Glutamatergic neuron (in vitro differentiated cells): ENCODE results near the gene RNF220. TPM values are rescaled to one million over a fixed set of nuclear protein-coding genes. Genes with fewer than 3 reads are reported as not detected.

Source experiments
- DNase-seq: peaks from one replicate; pipeline ENCODE4 v3.0.0; 2022
- H3K27ac Mint-ChIP-seq: one replicate; pipeline ENCODE4 v1.8.0; 2020; ENCODE audit warnings: mild to moderate bottlenecking, mixed read lengths, inconsistent platforms; ENCODE audit not compliant: unreplicated experiment
- H3K27me3 Mint-ChIP-seq: one replicate; pipeline ENCODE4 v1.8.0; 2020; ENCODE audit warnings: mild to moderate bottlenecking, moderate library complexity, mixed read lengths, inconsistent platforms; ENCODE audit not compliant: unreplicated experiment
- H3K36me3 Mint-ChIP-seq: one replicate; pipeline ENCODE4 v1.8.0; 2020; ENCODE audit warnings: mild to moderate bottlenecking, mixed read lengths, inconsistent platforms; ENCODE audit not compliant: unreplicated experiment
- H3K4me1 Mint-ChIP-seq: one replicate; pipeline ENCODE4 v1.8.0; 2020; ENCODE audit warnings: mild to moderate bottlenecking, low read depth, mixed read lengths, inconsistent platforms; ENCODE audit not compliant: unreplicated experiment
- H3K4me3 Mint-ChIP-seq: one replicate; pipeline ENCODE4 v1.8.0; 2020; ENCODE audit warnings: mild to moderate bottlenecking, mixed read lengths, inconsistent platforms; ENCODE audit not compliant: unreplicated experiment
- H3K9me3 Mint-ChIP-seq: one replicate; pipeline ENCODE4 v1.8.0; 2020; ENCODE audit warnings: mild to moderate bottlenecking, moderate library complexity, mixed read lengths, inconsistent platforms; ENCODE audit not compliant: unreplicated experiment
- total RNA-seq: library from RNA; stranded (reverse); fragmentation: NEBNext Ultra II Directional; extraction: Animal tissue kit (Norgen Biotek cat#: 25700); gene quantifications from one replicate; pipeline ENCODE4 v1.2.1, GENCODE V29; 2021; ENCODE audit not compliant: unreplicated experiment
- TF ChIP-seq, protein P1 (sequence below): fragments of 200-600 bp; sonication (generic); IDR thresholded peaks from one replicate; pipeline ENCODE4 v1.5.0; 2021; ENCODE audit not compliant: partially characterized antibody, unreplicated experiment

The RNF220 gene
- total RNA-seq, 1 donor from 2014 or later: 99.4 TPM

DNA sequence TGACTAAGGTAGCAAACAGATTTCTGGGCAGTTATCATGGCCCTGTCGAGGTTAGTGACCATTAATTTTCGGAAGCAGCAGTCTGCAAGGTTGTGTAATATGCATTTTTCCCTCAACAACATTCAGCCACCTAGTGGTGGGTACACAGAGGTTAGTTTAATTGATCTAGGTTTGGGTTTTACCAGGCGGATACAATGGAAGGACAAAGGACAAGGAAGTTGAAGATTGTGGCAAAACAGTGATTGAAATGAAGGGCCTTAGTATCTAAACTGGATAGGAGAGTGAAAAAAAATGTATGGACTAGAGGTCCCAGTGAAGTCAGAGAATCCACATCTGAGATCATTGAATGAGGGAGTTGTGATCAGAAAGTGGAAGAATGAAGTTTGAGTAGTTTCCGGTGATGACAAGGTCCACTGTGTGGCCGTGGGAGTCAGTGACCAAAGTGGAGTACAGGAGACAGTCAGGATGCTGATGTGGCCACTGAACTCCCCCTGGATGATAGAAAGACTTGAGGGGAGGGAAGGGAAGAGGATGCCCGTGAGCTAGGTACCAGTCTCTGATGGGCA lies 272.2 kb downstream of the RNF220 start:
- Mint-ChIP-seq H3K27me3 (peaks cover 2% of the 10 kb centered on the region), H3K27ac (no peak overlapping the region), H3K9me3 (peaks cover 2% of the 10 kb centered on the region), H3K4me3 (no peak overlapping the region), H3K36me3 (no peaks in the 10 kb centered on the region), H3K4me1 (peaks cover 9% of the 10 kb centered on the region)
- DNase-seq: no peak
- TF ChIP-seq, protein P1, sequence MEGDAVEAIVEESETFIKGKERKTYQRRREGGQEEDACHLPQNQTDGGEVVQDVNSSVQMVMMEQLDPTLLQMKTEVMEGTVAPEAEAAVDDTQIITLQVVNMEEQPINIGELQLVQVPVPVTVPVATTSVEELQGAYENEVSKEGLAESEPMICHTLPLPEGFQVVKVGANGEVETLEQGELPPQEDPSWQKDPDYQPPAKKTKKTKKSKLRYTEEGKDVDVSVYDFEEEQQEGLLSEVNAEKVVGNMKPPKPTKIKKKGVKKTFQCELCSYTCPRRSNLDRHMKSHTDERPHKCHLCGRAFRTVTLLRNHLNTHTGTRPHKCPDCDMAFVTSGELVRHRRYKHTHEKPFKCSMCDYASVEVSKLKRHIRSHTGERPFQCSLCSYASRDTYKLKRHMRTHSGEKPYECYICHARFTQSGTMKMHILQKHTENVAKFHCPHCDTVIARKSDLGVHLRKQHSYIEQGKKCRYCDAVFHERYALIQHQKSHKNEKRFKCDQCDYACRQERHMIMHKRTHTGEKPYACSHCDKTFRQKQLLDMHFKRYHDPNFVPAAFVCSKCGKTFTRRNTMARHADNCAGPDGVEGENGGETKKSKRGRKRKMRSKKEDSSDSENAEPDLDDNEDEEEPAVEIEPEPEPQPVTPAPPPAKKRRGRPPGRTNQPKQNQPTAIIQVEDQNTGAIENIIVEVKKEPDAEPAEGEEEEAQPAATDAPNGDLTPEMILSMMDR: peak; percentile 66

DNA sequence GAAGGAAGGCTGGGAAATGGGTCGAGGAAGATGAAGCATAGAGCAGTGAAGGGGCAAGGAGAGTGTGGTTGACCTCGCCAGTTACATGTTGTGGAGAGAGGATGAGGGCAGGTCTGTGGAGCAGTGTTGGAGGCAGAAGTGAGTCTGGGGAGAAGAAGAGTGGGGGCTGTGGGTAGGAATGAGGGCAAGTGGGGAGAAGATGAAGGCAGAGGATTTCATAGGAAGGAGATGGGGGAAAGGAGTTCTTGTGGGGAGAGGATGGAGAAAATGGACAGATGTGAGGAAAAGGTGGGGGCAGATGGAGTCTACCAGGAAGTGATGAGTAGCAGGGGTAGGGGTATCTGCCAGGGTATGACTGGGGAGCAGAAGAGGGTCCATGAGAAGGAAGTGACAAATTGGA lies 273.1 kb downstream of the RNF220 start:
- TF ChIP-seq, protein P1: no peak
- Mint-ChIP-seq H3K9me3 (peaks cover 2% of the 10 kb centered on the region), H3K4me1 (peaks cover 1% of the 10 kb centered on the region), H3K36me3 (peaks cover 4% of the 10 kb centered on the region), H3K27me3 (peaks cover 2% of the 10 kb centered on the region), H3K4me3 (no peak overlapping the region), H3K27ac (no peak overlapping the region)
- no peak for DNase-seq

- Mint-ChIP-seq H3K27me3 (peaks cover 2% of the 10 kb centered on the region), H3K4me1 (no peaks in the 10 kb centered on the region), H3K27ac (no peak overlapping the region), H3K36me3 (peaks cover 5% of the 10 kb centered on the region), H3K9me3 (peaks cover 2% of the 10 kb centered on the region), H3K4me3 (no peak overlapping the region)
- TF ChIP-seq, protein P1: no peak
- DNase-seq: no peak
These were observed 273.6 kb downstream of the RNF220 start for GRCh38 chr1:44678626-44679025.

DNA sequence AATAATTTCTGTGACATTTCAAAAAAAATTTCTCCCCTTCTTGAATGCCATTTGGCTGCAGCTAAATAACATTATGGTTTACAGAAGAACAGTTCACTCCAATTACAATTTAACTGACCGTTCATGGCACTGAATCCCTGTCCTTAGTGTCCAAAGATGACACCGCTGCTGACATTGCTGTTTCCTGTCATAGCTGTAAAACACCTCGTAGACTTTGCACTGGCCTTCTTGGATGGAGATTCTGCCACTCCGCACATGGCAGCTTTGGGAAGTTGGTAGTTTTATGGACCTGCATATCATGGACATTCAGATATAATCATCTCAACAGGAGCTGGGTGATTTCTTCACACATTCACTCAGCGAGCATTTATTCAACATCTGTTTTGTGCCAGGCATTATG lies 274.4 kb downstream of the RNF220 start:
- Mint-ChIP-seq H3K27me3 (peaks cover 2% of the 10 kb centered on the region), H3K4me3 (peak overlapping the region; percentile 7), H3K4me1 (no peaks in the 10 kb centered on the region), H3K36me3 (peaks cover 5% of the 10 kb centered on the region), H3K27ac (no peak overlapping the region), H3K9me3 (peaks cover 2% of the 10 kb centered on the region)
- DNase-seq: no peak
- TF ChIP-seq, protein P1: no peak

GRCh38 chr1:44681905-44682882 lies 277.1 kb downstream of the RNF220 start:
- Mint-ChIP-seq H3K27ac (no peak overlapping the region), H3K27me3 (peaks cover 2% of the 10 kb centered on the region), H3K9me3 (peaks cover 2% of the 10 kb centered on the region), H3K4me3 (no peak overlapping the region), H3K36me3 (peaks cover 5% of the 10 kb centered on the region), H3K4me1 (no peaks in the 10 kb centered on the region)
- no peak for DNase-seq
- TF ChIP-seq, protein P1: no peak
